NCI-H226 (cell line): ENCODE results near the gene SPP1.
"Not testable (repeated sequence)": the region's sequence is repeated elsewhere in the genome, so short reads cannot be mapped to it uniquely, and the experiment has no call there.

Experiments
- DNase-seq: peaks from one replicate; pipeline ENCODE4 v3.0.0-alpha.2; 2015

Gene SPP1

DNA sequence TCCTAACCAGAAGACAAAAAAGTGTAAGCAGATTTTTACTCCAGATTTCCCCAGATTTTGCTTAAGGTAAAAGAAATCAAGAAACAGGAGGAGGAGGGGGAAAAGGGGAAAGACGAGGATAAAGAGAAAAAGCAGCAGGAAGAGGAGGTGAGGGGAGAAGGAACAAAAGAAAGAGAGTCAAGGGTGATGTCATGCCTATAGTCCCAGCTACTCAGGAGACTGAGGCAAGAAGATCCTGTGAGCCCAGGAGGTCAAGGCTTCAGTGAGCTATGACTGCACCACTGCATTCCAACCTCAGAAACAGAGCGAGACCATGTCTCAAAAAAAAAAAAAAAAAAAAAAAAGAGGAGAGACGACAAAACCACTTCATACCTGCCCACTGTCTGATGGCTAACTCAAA is 19.9 kb downstream of the SPP1 start:
- no peak for DNase-seq

DNA sequence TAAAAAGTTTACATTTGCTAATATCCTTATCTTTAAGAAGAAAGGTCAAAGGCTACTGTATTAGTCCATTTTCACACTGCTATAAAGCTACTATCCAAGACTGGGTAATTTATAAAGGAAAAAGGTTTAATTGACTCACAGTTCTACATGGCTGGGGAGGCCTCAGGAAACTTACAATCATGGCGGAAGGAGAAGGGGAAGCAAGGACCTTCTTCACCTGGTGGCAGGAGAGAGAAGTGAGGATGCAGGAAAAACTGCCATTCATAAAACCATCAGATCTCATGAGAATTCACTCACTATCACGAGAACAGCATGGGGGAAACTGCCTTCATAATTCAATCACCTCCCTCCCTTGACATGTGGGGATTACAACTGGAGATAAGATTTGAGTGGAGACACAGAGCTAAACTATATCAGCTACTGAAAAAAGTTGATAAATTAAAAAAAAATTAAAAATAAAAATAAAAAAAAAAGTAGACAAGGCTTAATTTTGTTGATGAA is 23.7 kb downstream of the SPP1 start:
- DNase-seq: not testable (repeated sequence)

DNA sequence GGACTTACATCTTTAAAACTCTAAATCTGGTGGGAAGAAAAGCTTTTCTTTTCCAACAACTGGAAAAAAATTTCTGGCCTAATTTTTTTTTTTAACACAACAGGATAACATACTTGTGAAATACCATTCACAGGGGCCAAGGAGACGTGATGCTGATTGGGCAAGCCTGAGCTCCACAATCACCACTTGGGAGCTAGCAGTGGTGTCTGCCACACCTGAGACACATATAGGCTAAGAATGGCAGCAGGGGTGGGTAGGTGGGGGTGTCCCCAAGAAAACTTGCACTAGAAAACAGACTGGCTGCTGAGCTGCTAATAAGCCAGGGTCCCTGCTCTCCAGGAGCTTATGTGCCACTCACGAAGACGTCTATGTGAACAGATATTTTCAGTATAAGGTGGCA is 26.4 kb downstream of the SPP1 start:
- no peak for DNase-seq

DNA sequence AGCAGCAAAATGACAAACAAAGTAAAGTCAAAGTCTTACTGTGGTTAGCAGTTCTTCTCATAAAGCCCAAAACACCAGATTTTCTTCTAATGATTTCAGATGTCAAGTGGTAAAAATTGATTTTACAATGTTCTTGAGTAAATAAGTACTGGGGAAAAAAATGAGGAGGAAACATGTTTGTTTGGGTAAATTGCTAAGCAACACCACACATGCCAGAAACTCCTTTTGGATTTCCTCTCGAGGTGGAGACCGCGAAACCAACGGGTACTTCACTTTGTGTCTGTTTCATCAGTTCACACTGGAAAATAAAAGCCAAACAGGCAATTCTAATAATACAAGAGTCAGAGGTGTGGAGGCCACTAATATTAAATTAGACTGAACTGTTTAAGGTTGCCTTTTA is 27.3 kb downstream of the SPP1 start:
- DNase-seq: peak; percentile 23

DNA sequence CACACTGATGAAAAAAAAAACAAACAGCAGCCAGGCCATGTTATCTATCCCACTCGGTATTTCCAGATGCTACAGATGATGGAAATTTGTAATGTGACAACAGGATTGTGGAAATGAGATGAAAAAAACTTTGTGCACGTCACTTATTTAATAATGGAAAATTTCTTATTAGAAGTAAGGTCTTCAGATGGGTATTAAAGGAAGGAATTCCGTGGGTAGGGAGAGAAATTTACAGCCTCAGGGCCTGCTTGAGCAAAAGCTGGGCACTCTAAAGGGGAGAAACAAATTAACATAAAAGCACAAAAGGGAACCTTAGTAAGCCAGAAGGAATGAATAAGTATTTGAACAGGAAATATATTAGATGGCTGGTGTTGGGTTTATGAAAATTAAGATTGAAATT is 27.7 kb downstream of the SPP1 start:
- DNase-seq: peak; percentile 25

DNA sequence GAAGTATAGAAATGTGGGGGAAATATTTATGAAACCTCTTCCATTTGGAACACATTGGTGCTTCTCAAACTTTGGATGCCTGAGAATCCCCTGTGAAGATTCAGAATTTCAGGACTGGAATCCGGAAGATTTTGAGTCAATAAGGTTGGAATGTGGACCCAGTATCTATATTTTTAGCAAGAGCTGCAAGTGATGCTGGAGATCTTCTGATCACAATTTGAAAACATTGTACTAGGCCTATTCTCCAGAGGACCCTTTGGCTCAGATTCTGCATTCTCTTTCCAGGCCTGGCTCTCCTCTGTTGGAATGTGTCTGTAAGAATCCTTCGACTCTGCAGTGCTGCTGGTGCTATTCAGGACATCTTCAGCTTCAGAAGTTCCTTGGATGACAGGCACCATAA is 29.6 kb downstream of the SPP1 start:
- DNase-seq: no peak

DNA sequence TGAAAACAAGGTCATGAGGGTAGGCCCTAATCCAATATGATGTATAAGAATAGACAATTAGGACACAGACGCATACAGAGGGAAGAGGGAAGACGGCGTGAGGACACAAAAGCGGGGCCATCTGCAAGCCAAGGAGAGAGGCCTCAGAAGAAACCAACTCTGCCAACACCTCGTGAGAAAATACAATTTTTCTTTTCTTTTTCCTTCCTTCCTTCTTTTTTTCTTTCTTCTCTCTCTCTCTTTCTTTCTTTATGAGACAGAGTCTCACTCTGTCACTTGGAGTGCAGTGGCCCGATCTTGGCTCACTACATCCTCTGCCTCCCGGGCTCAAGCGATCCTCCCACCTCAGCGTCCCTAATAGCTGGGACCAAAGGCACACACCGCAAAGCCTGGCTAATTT is 30.4 kb downstream of the SPP1 start:
- no peak for DNase-seq

DNA sequence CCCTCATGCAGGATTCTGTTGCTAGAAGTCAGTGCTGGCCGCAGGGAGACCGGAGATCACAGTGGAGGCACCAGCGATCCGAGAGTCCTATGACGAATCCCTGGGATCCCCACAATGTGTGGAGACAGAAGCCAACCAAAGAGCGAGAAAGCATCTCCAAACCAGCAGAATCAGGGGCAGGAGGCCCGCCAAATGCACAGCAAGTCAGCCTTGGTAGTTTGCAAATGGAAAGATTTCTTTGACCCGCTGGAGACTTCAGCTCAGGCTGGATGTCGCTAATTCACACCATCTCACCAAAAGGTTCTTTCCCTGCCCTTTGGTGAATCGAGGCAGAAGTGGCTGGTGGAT is 31.4 kb downstream of the SPP1 start:
- DNase-seq: no peak

DNA sequence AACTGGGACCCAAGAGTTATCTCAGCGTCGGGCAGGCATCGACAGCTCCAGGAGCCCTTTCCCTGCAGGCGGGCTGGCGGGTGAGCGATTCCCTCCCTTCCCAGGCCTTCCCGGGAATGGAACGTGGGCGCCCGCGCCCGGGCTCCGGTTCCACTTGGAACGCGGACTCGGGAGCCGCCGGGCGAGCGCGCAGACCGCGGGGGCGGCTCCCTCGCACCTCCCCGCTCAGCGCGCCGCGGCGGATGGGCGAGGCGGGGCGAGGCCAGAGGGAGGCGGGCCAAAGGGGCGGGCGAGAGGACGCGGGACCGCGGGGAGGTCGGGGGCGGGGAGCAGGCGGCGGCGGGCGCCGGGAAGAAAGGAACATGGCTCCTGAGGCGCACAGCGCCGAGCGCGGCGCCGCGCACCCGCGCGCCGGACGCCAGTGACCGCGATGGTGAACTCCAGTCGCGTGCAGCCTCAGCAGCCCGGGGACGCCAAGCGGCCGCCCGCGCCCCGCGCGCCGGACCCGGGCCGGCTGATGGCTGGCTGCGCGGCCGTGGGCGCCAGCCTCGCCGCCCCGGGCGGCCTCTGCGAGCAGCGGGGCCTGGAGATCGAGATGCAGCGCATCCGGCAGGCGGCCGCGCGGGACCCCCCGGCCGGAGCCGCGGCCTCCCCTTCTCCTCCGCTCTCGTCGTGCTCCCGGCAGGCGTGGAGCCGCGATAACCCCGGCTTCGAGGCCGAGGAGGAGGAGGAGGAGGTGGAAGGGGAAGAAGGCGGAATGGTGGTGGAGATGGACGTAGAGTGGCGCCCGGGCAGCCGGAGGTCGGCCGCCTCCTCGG is 32.0 kb downstream of the SPP1 start, which contains the start of gene PKD2:
Gene PKD2 (plus strand): TSS at position 332 of the 818 bp plus-strand sequence. CDS start 99 bp downstream, at position 431.
- DNase-seq: peak; percentile 68

DNA sequence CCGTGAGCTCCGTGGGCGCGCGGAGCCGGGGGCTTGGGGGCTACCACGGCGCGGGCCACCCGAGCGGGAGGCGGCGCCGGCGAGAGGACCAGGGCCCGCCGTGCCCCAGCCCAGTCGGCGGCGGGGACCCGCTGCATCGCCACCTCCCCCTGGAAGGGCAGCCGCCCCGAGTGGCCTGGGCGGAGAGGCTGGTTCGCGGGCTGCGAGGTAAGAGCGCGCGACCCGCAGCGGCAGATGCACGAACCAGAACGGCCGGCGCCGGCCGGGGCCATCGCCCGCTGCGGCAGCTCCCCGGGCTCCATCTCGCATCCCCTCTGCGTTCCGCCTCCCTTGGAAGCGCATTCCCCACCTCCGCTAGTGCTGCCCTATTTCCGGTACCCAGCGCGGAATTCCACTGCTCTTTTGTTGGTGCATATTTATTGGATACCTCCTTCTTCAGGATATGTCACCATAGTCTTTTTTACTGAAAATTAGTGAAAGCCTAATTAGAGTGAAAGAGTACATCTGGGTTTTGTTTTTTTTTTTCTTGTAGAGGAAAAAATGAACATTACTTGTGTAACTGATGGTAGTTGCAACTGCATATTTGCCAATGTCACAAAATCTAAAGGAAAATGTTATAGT is 32.7 kb downstream of the SPP1 start:
- DNase-seq: peak; percentile 55

DNA sequence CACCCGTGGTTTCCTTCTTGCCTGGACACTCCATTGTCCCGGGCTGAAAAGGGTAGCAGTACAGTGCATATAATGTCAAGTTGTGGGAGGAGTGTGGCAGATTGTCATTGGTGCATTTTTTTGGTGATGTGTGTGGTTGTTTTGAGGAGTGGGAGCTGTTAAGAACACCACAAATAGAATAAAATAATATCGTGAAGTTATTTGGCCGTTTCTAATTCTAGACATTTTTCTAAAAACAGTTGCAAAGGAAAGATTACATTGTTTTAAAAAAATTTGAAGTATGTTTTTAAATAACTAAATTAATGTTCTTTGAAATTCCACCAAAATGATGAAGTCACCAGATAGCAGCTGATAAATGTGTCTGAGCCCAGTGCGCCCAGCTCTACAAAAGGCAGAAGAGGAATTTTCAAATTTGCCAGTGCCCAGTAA is 33.2 kb downstream of the SPP1 start:
- no peak for DNase-seq

DNA sequence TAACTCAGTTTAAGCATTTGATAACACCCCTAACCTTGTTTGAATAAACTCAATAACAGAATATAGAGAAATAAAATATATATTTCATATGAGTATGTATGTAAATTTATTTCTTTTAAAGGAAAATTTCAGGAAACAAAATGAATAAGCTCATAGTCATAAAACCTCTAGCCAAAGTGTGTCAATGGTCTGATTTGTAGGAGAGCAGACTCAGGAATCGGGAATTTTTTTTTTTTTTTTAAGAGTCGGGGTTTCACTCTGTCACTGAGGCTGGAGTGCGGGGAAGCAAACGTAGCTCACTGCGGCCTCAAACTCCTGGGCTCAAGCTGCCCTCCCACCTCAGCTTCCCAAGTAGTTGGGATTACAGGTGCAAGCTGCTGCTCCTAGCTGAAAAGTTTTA is 34.4 kb downstream of the SPP1 start:
- DNase-seq: no peak

DNA sequence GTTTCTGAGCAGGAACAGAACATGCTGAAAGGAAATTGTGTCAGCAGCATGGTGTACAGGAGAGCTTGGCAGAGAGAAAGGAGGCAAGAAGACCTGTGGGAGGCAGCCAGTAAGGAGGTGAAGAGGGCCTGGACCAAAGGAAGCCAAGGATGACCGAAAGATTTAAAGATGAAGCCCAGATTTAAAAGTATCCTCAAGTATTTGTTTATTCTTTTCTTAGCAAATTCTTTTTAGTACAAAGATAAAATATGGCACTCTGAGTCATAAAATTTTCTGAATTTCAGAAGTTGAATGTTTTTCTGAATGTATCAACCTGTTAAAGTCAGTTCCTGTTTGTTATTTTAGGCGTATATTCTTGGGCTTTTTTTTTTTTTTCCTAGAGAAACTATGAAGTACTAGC is 35.5 kb downstream of the SPP1 start:
- no peak for DNase-seq

DNA sequence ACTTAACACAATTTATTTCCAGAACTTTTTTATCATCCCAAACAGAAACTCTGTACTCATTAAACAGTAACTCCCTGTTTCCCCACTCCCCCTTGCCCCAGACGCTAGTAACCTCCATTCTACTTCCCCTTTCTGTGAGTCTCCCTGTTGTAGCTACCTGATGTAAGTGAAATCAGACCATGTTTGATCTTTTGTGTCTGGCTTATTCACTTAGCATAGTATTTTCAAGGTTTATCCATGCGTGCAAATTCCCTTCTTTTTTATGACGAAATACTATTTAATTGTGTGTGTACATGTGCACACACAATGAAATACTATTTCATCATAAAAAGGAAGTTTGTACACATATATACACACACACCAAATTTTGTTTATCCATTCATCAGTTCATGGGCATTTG is 37.1 kb downstream of the SPP1 start:
- DNase-seq: no peak

DNA sequence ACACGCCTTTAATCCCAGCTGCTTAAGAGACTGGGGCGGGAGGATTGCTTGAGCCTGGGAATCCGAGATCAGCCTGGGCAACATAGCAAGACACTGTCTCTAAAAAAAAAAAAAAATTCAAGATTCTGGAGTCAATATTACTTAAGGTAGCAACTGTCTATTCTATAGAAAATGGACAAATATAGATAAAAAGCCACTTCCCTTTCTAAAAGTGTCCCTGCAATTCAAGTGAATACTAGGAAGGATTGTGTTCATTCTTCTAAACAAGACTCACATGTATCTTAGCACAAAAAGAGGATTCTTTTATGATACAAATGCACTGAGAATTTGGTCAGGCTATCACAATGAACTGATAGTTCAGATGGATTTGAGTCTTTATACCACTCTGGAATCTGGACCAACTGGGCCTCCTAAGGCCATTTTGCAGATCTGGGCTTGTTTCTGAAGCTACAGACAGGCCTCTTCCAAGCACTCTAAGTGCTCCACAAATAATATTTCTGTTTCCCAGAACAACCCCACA is 38.9 kb downstream of the SPP1 start:
- DNase-seq: no peak

DNA sequence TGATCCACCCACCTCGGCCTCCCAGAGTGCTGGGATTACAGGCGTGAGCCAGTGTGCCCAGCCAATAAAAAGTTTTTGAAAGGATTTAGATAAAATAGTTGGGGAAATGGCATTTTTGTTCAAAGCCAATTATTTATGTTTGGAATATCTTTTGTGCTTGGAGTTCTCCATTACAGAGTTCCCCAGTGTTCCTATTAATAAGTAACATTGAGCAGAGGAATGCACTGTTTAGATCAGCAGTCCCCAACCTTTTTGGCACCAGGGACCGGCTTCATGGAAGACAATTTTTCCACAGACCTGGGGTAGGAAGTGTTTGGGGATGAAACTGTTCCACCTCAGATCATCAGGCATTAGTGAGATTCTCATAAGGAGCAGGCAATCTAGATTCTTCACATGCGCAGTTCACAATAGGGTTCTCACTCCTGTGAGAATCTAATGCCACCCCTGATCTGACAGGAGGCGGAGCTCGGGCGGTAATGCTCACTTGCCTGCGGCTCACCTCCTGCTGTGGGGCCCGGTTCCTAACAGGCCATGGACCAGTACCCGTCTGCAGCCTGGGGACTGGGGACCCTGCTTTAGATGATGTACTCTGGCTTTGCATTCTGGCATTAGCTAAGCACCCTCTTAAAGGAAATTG is 40.3 kb downstream of the SPP1 start:
- no peak for DNase-seq

DNA sequence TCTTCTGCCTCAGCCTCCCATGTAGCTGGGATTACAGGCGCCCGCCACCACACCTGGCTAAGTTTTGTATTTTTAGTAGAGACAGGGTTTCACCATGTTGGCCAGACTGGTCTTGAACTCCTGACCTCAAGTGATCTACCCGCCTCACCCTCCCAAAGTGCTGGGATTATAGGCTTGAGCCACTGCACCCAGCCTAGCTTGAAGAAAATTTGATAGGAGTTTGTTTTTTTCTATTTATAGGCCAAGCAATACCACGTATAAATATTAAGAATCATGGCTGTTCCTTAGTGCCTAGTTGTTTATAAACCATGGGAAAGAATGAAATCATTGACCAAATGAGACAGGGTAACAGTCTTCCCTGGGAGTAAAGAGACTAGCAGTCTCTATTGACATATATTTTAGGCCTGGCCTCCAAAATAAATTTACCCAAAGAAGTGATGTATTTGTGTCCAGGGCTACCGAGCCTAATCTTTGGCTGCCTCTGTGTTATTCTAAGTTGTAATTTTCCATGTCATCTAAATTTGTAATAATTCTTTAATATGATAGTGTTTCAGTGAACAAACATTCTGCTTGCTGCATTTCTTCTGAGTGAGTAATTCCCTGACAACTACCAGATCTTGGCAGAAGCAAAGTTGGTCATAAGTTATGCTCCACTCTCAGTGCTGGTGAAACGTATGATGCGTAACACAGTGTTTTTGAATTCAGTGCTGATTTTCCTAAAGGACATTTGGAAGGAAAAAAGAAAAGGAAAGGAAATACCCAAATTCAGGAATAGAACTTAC is 42.2 kb downstream of the SPP1 start:
- DNase-seq: peak; percentile 93

DNA sequence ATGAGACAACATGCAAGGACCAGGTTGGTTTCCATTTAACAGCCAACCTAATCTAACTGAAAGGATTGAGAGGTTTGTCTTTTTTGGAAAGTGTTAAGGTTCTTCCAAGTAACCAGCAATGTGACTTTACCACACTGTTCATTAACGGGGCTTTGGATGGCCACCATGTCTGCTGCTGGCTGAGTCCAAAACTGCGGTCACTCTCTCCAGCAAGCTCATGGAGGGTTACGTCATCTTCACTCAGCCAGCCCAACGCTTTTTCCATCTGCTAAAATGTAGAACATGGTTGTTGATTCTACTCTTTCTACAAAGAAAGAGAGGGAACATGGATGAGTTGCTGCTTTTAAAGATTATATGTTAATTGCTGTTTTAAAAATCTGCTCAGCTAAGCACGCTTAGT is 43.0 kb downstream of the SPP1 start:
- DNase-seq: no peak

DNA sequence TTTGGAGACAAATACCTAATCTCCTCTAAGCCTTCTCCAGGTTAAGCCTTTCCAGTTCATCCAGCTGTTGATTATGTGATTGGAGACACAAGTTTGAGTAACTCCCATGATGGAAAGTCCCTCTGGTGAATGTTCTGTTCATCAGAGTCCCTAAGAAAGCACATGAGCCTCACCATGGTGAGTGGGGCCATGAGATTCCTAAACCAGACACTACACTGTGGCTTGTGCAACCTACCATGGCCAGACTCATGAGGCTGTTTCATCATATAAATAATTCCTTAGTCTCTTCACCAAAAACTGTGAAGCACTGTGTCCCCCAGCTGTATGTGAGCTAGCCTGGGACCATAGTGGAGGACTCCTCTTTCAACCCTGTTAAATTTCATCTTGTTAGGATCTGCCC is 46.3 kb downstream of the SPP1 start:
- no peak for DNase-seq

DNA sequence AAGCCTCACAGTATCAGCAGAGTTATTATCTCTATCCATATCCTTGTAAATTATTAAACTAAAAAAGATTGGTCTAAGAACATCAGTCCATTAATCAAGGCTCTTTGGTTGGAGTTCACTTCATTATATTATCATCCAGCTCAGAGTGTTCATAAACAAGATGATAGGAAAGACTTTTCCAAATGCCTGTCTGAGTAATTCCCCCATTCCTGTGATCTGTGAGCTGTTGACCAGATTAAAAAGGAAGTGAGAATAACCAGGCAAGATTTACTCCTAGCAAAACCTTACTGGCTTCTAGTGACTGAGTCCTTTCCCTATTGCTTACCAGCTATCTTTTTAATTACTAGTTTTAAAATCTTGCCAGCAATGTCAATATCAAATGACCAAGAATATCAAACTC is 46.8 kb downstream of the SPP1 start:
- DNase-seq: no peak

DNA sequence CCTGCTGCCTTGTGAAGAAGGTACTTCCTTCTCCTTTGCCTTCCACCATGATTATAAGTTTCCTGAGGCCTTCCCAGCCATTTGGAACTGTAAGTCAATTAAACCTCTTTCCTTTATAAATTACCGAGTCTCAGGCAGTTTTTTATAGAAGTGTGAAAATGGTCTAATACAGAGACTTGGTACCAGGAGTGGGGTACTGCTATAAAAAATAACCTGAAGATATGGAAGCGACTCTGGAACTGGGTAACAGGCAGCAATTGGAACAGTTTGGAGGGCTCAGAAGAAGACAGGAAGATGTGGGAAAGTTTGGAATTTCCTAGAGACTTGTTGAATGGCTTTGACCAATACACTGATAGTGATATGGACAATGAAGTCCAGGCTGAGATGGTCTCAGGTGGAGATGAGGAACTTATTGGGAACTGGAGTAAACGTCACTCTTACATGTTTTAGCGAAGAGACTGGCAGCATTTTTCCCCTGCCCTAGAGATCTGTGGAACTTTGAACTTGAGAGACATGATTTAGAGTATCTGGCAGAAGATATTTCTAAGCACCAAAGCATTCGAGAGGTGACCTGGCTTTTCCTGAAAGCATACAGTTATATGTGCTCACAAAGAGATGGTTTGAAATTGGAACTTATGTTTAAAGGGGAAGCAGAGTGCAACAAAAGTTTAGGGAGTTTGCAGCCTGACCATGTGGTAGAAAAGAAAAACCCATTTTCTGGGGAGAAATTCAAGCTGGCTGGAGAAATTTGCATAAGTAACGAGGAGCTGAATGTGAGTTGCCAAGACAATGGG is 50.6 kb downstream of the SPP1 start:
- not testable (repeated sequence) for DNase-seq
